NCI-H2227 (cell line): ENCODE data around the gene DOCK1.

ENCODE experiments used
- DNase-seq: peaks from one replicate; lab custom pipeline; 2025; ENCODE audit not compliant: unreplicated experiment; lab: John Stamatoyannopoulos, UW

Gene DOCK1

DNA sequence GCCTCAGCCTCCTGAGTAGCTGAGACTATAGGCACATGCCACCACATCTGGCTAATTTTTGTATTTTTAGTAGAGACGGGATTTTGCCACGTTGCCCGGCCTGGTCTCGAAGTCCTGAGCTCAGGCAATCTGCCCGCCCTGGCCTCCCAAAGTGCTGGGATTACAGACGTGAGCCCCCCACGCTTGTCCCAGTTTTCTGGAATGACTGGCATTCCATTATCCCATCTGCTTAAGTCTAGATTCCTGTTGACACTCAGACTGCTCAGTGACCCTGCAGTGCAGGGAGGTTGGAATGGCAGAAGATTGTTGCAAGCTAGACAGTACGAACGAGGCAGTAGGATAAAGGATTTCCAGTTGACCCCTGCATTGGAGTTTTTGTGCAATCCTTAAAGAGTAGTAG lies 508.8 kb downstream of the DOCK1 start:
- no peak for DNase-seq

DNA sequence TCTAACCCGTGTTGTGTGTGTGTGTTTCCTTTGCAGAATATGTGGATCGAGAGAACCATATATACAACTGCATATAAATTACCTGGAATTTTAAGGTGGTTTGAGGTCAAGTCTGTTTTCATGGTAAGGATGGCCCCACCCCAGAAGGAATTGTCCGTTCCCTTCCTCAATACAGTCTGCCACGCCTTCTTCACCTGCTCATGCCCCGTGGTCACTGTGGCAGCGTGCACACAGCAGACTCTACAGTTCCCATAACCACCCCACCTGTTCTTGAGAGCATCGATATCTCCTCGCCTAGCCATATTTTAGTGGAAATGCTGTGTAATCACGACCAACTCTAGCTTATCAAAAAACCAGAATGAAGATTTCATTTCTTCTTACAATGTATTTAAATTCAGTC lies 509.9 kb downstream of the DOCK1 start:
- no peak for DNase-seq

DNA sequence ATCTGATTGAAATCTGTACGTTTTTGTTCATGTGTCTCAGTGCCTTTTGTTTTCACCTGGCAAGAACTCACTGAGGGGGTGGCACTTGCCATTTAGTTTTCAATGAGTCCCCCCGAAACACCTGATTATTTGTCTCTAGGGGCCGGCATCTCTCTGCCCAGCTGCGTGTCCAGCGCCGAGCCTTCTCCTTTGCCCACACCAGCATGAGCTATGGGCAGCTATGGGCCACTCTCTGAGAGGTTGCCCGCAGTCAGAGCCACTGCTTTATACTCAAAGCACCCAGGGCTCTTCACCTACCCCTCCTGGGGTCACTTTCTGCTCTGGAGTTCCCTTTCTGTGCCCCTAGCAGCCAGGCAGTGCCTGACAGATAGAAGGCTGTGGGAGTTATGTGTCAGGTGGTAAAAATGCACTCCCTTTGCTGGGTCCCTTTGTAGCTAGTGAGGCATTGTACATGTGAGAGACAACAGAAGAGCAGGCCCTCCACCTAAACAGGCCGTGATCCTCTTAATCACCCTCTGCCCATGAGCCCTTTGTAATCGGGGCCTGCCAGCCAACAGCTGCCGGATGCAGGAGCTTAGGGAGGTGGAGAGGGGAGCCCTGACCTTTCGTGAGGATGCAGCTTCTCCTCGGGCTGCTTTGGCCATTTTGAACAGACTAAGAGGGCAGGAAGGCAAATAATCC lies 510.8 kb downstream of the DOCK1 start:
- no peak for DNase-seq

DNA sequence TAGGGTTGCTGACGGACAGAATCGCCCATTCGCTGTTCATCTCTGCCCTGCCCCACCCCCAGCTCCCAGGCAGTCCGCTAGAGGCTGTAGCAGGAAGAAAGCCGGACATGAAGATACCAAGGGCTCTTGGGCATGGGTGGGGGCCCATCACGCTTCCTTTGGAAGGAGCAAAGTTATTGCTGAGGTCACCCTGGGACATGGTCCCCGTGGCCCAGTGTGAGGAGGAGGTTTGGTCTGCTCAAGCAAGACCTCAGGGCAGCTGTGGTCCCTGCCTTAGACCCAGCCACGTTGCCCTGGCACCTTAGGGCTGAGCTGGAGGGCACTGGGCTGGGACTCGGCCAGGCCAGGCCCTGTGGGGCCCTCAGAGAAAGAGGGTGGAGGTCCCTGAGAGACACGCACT lies 511.8 kb downstream of the DOCK1 start:
- DNase-seq = no peak

DNA sequence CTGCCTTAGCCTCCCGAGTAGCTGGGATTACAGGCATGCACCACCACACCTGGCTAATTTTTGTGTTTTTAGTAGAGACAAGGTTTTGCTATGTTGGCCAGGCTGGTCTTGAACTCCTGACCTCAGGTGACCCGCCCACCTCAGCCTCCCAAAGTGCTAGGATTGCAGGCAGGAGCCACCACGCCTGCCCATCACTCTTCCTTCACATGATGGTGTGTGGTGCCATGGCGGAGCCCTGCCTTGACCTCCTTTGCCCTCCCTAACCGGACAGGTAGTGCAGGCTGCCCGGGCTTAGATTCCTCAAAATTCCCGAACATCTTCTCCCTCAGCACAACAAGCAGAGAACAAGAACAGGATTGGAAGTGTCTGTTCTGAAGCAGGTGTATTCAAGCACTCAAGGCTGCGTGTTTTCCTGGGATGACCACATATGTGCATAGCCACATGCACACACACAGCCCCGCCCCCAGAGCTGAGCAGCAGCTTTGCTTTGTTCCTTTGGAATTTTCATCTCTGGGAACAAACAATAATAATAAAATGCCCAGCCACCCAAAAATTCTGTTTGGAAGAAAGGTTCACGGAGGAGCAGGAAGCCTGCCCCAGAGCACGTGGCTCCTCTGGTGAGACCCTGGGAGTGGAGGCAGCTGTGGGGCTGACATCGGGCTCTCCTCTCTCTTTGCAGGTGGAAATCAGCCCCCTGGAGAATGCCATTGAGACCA lies 512.6 kb downstream of the DOCK1 start:
- no peak for DNase-seq

DNA sequence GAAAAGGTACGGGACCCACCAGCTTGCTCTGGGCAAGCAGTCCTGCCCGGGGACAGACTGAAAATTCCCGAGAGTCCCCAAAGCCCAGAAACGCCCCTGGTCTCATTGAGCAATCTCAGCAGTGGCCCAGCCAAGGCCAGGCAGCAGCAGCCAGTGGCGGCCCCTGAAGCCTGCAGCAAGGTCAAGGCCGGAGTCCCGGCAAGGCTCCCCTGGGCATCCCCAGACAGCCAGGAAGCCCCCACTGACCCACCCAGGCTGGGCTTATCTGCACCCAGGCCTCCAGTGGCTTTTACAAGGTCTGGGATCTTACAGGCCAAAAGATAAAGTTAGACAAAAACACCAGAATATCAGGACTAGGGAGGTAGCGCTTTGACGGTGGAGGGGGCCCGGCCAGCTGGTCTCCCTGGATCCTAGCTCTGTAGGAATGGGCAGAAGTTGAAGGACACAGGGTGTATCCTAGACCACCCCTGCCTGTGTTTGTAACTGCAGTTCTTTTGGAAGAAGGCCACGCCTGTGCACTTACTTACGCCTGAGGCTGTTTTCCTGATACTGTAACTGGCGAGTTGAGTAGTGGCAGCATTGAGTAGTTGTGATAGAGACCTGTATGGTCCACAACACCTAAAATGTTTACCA lies 513.4 kb downstream of the DOCK1 start:
- no peak for DNase-seq

DNA sequence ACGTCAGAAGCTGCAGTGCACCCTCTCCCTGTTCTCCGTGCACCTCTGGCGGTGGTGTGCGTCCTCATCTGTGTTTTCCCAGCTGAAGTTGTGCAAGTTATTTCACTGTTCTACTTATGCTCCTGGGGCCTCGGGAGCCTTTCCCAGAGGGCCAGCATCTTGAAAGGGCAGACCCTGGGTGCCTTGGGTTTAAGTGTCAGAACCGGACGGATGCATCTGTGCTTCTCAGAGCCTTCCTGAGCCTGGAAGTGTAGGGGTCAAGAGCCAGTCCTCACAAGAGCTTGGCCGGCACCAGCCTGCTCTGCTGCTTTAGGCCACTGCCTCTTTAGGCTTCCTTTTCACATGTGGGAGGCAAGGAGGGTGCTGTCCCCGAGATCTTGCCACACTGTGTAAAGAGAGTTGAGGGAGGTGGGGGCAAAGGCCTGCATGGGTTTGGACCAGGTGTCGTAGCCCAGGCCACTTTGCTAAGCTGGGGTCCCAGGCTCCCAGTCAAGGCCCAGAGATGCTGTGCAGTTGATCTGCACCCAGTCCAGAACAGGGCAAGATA lies 515.0 kb downstream of the DOCK1 start:
- no peak for DNase-seq

DNA sequence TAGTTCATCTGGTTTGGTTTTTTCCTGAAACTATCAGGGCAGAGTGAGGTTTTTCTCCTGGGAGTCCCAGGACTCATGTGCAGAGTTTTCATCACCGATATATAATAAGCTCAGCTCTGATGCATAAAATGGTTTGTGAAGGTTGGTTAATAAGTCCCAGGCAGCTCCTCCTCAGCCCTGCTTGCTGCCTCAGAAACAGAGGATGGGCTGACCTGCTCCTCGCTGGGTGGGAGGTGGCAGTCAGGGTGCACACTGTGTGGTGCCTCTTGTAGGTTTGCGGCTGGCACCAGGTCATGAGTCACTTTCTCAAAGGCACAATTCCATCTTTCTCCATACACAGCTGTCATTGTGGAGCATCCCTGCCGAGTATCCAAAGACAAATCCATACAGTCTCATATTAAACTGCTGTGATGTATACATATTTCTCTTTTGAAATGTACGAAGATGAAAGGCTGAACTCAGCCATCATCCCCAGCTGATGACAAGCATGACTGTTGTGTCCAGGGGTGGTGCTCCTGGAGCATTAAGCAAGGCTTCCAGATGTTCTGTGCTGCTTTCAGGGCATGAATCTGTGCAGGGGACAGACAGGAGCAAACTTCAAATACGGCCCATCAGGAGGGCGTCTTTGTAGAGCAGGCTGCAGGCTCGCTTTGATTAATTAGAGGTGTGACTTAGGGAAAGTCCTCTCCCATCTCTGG lies 518.1 kb downstream of the DOCK1 start:
- DNase-seq = no peak

DNA sequence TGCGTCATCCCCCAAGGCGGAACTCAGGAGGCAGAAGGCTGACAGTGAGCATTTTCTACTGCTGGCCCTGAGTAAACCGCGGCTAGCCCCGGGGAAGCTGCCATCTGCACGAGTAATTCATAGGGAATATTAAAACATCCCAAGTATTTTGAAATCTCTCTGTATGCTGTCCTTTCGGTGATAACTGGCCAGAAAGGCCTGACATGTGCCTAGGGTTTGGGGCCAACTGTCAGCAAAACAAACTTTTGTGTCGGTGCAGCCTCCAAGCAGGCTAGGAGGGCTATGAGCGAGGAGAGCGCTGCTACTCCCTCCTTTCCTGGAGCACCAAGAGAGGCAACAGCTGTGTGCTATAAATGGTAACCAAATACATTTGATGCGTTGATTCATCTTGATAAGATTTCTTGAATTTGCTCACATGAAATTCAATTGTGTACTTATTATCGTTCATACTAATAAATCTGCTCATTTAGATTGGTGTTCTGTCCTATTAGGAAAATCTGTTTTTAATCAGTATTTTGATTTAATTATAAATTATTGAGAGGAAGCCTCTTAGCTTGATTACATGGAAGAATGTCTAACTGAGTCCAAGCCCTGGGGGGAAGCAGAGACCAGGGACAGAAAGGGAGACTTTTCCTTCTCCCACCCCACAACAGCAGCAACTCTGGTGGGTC lies 519.5 kb downstream of the DOCK1 start:
- no peak for DNase-seq

DNA sequence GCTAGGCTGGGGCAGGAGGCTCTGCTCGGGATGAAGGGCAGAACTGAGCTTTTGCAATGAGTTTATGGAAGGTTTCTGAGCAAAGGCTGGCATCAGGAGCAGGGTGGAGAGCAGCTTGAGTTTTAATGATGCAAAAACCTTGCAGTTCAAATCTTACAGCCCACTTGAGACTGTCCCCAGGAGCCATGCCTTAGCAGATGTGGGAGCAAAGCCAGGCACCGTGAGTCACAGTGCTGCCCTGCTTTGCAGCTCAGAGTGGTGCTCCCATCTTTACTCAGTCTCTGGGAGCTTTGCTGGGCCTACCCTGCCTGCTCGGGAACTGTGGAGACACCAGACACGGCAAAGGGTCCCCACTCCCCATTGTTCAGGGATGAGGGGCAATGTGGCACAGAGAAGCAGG lies 521.5 kb downstream of the DOCK1 start:
- no peak for DNase-seq

DNA sequence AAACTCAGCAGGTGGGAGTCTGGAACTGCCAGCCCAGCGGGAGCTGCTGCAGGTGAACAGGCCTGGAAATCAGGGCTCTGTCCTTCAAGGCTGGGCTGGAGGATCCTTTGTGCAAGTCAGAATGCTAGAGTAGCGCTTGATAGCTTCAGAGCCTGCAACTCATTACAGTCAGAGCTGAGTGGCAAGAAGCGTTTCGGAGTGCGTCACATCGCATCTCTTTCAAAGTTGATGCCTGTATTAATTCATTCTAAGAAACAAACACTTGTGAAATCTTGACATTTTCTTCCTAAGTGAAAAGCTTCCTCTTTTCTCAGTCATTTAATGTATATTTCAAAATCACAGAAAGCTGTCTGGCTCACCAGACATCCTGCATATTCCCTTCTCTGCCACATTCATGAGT lies 522.7 kb downstream of the DOCK1 start:
- no peak for DNase-seq

DNA sequence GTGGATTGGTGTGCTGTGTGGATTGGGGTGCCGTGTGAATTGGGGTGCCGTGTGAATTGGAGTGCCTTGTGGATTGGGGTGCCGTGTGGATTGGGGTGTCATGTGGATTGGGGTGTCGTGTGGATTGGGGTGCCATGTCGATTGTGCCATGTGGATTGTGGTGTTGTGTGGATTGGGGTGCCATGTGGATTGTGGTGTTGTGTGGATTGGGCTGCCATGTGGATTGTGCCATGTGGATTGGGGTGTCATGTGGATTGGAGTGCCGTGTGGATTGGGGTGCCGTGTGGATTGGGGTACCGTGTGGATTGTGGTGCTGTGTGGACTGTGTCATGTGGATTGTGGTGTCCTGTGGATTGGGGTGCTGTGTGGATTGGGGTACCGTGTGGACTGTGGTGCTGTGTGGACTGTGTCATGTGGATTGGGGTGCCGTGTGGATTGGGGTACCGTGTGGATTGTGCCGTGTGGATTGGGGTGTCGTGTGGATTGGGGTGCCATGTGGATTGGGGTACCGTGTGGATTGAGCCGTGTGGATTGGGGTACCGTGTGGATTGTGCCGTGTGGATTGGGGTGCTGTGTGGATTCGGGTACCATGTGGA lies 523.3 kb downstream of the DOCK1 start:
- no peak for DNase-seq

DNA sequence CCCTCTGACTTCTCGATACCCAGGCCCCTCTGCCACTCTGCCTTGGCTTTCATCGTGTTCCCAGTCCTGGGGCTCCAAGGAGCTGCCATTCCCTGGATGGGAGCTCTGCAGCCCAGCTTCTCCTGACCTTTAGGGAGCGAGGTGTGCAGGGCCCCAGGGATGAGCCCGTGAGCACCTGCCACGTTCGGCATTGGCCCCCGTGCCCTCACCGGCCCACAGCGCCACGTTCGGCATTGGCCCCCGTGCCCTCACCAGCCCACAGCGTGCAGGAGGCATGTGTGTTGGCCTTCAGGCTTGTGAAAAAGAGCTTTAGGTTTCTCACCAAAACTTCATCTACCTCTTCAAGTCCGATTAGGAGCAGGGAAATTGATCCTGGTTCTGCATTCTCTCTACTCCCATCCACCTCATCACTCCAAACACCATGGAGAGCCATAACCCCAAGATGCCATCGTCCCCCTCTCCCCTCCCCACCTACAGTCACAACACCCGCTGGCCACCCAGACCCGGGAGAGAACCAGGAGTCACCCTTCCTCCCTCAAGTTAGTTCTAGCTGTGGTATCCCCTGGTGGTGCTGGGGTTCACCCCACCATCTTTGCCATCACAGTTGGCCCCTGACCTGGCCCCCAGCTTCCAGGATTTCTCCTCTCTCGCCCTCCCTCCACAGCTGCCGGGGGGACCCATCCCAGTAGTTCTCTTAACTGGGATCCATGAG lies 524.5 kb downstream of the DOCK1 start:
- no peak for DNase-seq

DNA sequence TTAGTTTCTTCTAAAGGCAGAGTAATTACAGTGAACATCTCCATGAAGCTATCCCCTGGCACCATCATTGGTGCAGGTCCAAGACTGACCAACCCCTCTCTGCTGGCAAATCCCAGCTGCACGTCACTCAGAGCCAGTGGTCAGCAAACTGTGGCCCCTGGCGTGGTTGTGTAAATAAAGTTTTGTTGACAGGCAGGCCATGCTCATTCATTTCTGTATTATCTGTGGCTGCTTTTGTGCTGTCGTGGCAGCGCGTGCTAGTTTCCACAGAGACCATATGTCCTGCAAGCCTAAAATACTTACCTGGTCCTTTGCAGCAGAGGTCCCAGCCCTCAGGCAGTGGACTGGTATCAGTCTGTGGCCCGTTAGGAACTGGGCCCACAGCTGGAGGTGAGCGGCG lies 526.3 kb downstream of the DOCK1 start:
- no peak for DNase-seq

DNA sequence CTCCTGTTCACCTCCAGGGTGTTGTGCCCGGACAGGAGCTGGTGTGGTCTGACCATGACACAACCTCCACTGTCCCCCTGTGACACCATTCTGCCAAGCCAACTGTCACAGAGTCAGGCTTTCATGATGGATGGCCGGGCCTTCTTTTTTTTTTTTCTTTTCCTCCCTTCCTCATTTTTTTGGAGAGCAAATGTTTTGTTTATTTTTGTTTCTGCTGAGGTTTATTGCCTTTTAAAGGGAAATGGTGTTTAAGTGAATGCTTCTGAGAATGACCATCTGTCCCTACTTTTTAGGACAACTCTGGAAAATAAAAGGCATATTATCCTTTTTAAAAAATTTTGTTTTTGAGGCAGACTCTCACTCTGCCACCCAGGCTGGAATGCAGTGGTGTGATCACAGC lies 528.8 kb downstream of the DOCK1 start:
- DNase-seq = no peak

DNA sequence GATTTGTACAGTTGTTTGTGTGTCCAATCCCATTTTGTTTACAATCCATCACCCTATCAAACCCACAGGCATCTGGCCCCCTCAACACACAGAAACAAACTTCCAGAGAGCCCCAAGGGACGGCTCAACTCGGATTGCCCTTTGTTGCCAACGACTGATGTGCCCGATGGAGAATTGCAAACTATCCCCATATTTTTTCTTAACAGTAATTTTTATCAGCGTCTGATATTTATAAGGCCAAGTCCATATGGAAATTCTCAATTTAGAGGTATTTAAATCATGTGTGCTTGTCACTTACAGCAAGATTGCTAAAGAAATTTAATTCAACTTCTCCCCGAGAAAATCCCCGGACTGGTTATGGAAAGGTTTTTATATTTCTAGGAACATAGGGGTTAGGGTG lies 530.0 kb downstream of the DOCK1 start:
- DNase-seq = no peak

DNA sequence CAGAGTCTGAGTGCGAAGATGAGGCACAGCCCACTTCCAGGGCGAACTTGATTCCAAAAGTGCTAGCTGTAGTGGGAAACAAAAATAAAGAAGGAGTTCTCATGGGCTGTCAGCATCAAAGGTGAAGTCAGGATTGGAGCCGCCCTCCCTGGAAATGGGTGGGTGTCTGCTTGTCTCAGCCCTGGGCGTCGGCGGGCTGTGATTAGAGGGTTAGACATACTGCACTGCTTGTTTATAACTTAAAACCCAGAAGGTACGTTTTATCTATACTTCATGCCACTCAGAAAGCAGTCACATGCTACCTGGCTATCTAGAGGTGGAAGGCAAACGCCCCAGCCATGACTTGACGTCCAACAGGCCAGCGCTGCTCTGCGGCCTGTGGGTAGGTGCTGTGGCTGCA lies 535.1 kb downstream of the DOCK1 start:
- DNase-seq = no peak

DNA sequence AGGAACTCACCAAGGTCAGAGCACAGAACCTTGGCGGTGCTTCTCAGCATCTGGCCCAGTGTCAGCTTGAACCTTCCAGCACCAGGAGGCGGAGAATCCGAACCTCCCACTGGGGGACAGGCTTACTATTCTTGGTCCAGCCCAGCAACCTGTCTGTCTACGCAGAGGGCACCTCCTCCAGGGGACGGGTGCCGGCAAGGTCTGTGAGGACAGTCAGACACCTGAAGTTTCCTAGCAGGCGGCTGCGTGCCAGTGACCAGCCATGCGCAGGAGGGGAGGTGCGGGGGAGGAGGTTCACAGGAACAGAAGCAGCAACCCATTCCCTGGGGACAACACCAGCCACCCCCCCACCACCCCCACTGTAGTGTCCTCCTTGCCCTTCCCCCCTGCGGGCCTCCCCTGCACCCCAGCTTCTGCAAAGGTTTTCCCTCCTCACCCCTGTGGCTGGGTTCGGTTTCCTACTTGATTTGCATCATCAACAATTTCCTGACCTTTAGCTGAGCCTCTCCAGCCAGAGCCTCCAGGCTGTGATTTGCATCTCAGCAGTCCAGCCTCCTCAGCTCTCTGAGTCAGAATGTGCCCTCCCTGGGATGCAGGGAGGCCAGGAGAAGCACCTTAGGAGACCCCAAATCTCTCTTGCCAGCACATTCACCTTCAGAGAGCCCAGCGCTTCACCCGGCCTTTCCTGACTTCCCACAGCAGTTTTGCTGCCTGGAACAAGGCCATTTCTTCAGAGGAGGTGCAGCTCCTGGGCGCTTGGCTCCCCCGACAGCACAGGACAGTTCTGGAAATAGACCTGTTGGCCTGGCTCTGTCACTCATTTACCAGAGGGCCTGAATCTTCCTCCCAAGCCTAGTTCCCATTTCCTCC lies 536.4 kb downstream of the DOCK1 start:
- no peak for DNase-seq

DNA sequence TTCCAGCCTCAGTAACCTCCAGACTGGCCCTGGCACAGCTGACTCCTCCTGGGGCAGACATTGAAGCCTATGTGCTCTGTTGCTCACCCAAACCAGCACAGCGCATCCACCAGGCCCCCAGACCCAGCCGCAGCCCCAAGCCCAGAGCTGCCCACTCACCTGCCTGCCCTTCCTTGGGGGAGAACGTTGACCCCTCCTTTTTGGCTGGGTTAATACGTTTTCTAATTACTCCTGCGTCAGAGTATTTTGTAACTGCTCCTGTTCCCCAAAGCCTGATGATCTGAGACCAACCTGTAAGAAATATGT lies 536.9 kb downstream of the DOCK1 start:
- DNase-seq = no peak
